CD4-positive, alpha-beta T cell treated with Interferon gamma for 1 hour (primary cell): ENCODE results near the gene TRDMT1.

Experiments
- DNase-seq: peaks from one replicate; pipeline ENCODE4 v3.0.0-alpha.2; 2020

Gene TRDMT1

GRCh38 chr10:17200912-17201793 is at the start of gene TRDMT1:
Gene TRDMT1 (minus strand): TSS chr10:17201672. CDS start chr10:17201634, 38 bp downstream.
- peak; percentile 81 for DNase-seq

GRCh38 chr10:17250736-17251135 is 49.3 kb upstream of the TRDMT1 start:
- no peak for DNase-seq

DNA sequence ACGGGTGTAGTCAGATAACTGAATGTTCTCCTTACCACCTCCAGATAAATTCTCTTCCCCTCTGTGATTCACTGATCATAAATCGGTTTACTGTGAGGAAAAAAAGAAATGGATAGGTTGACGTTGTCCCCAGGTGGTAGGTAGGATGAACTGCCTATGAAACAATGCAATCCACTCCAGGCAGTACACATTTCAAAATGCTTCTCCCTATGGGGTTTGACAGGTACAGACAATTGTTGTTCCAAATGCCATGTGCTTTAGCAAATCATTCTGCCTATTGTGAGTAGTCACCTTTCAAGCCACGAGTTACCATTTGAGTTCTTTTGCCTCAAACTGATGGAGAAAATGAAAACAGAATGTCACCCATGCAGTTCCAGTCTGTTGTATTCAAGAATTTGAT is 48.3 kb upstream of the TRDMT1 start:
- no peak for DNase-seq

DNA sequence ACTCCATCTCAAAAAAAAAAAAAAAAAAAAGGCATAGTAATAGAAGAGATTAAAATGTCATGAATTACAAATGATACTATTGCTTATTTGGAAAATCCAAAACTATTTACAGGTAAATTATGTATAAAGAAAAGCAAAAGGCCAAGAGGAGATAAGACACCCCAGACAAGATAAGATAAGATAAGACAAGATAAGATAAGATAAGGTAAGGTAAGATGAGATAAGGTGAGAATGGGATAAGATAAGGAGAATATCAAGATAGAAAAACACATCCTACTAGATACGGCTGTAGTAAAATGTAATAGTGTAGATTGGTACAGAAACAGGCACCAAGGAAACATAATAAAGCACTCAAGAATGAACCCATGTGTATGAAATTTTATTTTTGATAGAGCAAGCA is 47.5 kb upstream of the TRDMT1 start:
- DNase-seq: no peak

DNA sequence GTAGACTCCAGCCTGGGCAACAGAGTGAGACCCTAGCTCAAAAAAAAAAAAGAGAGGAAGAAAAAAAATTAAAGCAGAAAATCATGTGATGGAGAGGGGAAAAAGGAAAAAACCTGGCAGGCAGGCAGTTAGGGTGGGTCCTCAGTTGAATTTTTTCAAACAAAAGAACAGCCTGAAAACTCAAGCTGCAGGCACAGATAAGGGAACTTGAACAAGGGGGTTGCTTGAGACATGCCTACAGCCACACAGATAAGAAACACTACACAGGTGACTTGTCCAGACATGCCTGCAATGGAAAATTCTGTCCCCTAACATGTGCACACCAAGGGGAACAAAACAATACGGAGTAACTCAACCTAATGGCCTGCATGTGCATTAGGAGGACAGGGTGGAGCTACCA is 45.7 kb upstream of the TRDMT1 start:
- DNase-seq: no peak

DNA sequence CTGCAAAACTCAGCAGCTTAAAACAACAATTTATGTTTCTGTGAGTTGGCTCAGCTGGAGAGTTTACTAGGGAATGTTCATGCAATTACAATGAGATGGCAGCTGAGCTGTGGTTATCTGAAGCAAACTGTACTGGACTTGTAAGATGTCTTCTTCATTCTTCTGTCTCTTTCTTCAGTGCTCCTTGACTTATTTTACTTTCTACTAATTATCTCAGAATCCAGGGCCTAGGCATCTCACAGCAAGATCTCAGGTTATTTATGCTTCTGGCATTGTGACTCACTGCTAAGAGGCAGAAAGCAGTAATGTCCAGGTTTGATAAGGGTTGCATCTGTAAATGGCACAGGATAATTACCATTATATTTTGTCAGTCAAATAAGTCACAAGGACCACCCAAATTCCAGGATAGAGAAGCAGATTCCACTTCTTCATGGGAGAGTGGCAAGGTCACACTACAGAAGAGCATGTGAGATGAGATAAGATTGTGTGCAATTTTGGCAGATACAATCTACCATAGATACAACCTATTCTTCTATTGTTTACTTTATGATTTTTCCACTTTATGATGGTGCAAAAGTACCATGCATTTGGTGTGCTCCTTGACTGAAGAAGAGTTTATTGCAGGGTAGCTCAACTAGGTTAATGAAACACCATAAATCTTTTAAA is 43.4 kb upstream of the TRDMT1 start:
- DNase-seq: no peak

DNA sequence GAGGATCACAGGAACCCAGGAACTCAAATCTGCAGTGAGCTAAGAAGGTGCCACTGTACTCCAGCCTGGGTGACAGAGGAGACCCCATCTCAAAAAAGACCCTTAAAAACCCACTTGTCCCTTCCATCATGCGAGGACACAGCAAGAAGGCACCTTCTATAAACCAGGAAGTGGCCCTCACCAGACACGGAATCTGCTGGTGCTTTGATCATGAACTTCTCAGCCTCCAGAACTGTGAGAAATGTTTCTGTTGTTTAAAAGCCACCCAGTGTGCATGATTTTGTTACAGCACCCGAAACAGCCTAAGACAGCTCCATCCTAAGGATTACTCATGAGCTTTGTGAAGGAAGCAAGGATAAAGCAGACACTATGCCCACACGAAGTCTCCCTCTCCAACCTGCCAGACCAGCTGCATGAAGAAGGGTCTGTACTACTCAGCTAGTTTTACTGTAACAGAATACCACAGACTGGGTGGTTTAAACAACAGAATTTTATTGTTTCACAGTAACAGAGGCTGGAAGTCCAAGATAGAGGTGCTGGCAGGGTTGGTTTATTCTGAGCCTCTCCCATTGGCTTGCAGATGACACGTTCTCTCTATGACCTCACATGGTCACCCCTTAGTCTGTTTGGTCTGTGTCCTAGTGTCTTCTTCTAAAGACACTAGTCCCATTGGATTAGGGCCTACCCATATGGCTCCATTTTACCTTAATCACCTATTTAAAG is 40.3 kb upstream of the TRDMT1 start:
- DNase-seq: no peak

GRCh38 chr10:17240616-17241015 is 39.1 kb upstream of the TRDMT1 start:
- no peak for DNase-seq

DNA sequence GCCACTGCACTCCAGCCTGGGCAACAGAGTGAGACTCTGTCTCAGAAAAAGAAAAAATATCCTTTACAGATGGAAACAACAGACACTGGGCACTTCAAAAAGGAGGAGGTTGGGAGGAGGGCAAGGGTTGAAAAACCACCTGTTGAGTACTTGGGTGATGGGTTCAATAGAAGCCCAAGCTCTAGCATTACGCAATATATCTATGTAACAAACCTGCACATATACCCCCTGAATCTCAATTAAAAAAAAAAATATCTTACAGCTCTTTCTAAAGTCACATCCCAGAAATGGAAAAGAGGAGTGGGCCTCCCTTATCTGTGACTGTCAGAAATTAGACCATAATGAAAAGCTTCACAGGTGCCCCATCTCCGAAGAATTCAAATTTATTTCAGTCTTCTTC is 38.6 kb upstream of the TRDMT1 start:
- no peak for DNase-seq

GRCh38 chr10:17239345-17240085 is 38.0 kb upstream of the TRDMT1 start:
- no peak for DNase-seq

DNA sequence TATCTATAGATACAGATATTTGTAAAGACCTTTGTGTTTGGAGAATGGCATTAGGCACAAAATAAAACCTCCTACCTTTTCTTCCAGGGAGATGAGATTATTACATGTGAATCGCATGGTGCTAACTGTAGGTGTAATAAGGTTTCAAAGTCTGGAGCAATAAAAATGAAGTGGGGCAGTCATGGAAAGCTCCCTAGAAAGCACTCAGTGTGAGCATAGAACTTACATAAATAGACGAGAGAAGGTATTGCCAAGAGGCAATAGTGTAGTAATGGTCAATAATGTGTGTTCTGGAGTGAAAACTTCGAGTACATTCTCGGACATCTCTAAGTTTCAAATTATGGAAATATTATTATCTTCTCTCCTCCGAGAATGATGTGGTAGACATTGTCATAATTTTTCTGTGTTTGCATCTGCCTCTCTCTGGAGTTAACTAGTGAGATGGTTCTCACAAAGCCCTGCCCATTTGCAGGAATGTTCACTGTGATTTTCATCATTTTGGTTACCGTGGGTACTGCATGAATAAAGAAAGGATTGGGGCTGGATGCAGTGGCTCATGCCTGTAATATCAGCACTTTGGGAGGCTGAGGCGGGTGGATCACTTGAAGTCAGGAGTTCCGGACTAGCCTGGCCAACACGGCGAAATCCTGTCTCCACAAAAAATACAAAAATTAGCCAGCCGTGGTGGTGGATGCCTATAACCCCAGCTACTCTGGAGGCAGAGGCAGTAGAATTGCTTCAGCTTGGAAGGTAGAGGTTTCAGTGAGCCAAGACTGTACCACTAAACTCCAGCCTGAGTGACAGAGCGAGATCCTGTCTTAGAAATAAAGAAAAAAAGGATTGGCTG is 37.2 kb upstream of the TRDMT1 start:
- peak; percentile 53 for DNase-seq

- peak; percentile 15 for DNase-seq
These were observed 36.5 kb upstream of the TRDMT1 start for GRCh38 chr10:17237915-17238444.

DNA sequence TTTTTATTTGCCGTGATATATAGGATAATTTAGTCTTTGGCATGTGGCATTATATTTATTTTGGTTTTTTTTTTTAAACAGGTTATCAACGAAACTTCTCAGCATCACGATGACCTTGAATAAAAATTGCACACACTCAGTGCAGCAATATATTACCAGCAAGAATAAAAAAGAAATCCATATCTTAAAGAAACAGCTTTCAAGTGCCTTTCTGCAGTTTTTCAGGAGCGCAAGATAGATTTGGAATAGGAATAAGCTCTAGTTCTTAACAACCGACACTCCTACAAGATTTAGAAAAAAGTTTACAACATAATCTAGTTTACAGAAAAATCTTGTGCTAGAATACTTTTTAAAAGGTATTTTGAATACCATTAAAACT is 35.7 kb upstream of the TRDMT1 start:
- DNase-seq: no peak

GRCh38 chr10:17236468-17237148 is 35.1 kb upstream of the TRDMT1 start:
- no peak for DNase-seq

- no peak for DNase-seq
These were observed 33.7 kb upstream of the TRDMT1 start for GRCh38 chr10:17235136-17235535.

- no peak for DNase-seq
These were observed 33.0 kb upstream of the TRDMT1 start for GRCh38 chr10:17234431-17234945.

DNA sequence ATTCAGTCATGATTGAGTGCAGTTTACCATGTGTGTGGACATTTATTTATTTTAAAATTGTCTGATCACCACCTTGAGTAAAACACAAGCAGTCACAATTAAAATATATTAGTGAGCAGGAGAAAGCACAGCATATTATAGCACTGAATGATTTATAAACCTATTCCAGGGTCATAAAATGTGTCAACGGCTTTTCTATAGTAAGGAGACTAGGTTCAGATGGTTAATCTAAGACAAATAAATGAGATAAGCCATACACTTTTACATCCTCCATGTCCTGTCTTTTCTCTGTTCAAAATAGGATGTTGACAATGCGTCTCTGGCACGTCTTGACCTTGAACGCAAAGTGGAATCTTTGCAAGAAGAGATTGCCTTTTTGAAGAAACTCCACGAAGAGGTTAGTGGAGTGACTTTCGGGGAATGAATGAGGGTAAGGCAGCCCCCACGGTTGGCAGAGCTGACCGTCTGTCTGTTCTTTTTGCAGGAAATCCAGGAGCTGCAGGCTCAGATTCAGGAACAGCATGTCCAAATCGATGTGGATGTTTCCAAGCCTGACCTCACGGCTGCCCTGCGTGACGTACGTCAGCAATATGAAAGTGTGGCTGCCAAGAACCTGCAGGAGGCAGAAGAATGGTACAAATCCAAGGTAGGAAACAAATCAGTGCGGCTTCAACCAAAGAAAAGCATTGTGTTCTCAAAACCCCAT is 32.0 kb upstream of the TRDMT1 start:
- DNase-seq: peak; percentile 4

DNA sequence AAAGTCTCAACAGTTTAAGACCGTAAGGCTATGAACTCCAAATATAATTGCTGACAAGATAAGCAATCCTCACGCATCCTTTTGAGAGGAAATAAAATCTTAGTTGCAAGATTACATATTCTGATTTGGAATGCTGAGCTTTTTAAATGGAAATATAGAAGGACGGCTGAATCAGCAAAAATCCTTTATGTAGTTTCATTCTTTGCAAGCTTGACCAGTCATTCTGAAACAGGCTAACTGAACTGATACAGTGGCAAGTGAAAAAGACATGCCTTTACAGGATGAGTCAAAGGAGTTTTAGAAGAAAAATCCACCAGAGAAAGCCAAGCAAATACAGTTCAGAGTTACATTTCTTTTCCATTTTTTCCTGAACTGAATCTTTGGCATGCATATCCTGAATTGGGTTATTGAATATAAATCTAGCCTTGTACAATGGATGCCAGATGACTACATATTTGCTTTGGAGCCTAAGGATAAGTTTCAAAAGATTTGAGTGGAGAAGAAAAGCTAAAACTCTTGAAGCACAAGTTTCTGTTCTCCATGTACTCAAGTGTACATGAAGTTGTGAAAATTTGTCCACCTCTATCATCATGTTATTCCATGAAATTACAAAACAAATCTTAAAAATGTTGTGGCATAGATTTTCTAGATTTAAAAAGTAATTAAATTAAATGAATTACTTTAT is 30.9 kb upstream of the TRDMT1 start:
- no peak for DNase-seq

DNA sequence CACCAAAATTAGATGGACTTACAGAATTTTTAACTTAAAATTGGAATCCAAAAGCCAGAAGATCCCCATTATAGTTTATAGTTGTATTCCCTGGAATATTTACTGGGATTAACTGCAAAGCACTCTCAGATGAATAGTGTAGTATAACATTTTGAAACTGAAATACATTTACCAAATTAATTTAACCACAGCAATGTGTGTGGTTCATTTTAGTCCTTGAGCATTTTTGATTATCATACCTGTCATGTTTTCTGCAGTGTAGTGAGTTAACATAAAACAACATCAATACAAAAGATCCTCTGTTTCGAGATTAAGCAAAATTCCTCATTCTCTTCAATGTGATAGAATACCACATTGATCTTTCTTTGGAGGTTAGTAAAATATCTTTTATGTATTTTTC is 30.3 kb upstream of the TRDMT1 start:
- no peak for DNase-seq
